Cardiac fibroblast (primary cell): ENCODE results near the gene ARV1.

Experiments
- DNase-seq, 2 donors: peaks; one replicate each; pipeline versions ENCODE4 v3.0.0 to v3.0.0-alpha.2; 2010; ENCODE audit warnings: low read depth in 2 of 2
- H3K4me3 ChIP-seq, 2 donors: replicated peaks in 1 of 2; 1 replicate in 1 of 2; 2 replicates in 1 of 2; pipeline ENCODE4 v1.5.1; 2011; ENCODE audit warnings: low read depth in 2 of 2, low read length in 2 of 2, mild to moderate bottlenecking in 2 of 2, moderate library complexity in 1 of 2
- CTCF ChIP-seq: IDR thresholded peaks from one replicate; pipeline ENCODE4 v1.5.1; 2011; ENCODE audit warnings: low read depth, mild to moderate bottlenecking, low read length, inconsistent platforms

The ARV1 gene

GRCh38 chr1:230975636-230976035 is 3.3 kb upstream of the ARV1 start:
- no peak for DNase-seq
- no peak overlapping the region for H3K4me3 ChIP-seq

GRCh38 chr1:230976360-230976759 is 2.5 kb upstream of the ARV1 start:
- no peak for DNase-seq
- no peak for TF ChIP-seq CTCF
- no peak overlapping the region for H3K4me3 ChIP-seq

More at GRCh38 chr1:230975636-230976035, 3.3 kb upstream of the ARV1 start:
- TF ChIP-seq CTCF: no peak

GRCh38 chr1:230976825-230977747 is 1.8 kb upstream of the ARV1 start:
- TF ChIP-seq CTCF: no peak
- DNase-seq: no peak

GRCh38 chr1:230977761-230978490 is 968 bp upstream of the ARV1 start:
- H3K4me3 ChIP-seq: peak overlapping the region; percentile 70 to 74
- no peak for TF ChIP-seq CTCF
- DNase-seq: peak; percentile 16 to 27

More at GRCh38 chr1:230976825-230977747, 1.8 kb upstream of the ARV1 start:
- peak overlapping the region in 1 of 2 donors; percentile 70 for H3K4me3 ChIP-seq

- TF ChIP-seq CTCF: no peak
- peak overlapping the region; percentile 70 to 74 for H3K4me3 ChIP-seq
- DNase-seq: peak in 1 of 2 donors; percentile 2
Observed at GRCh38 chr1:230979389-230979716, 459 bp downstream of the ARV1 start.

- TF ChIP-seq CTCF: no peak
- H3K4me3 ChIP-seq: peak overlapping the region in 1 of 2 donors; percentile 70
- DNase-seq: no peak
Observed at GRCh38 chr1:230979952-230980351, 1.1 kb downstream of the ARV1 start.
